HepG2 (cell line): ENCODE data around the gene THSD8. TPM values are rescaled to one million over a fixed set of nuclear protein-coding genes. Genes with fewer than 3 reads are reported as not detected.

ENCODE experiments used
- ATAC-seq: fragments of 200-7000 bp; cut with Tn5 transposase; 3 replicates; pipeline ENCODE4 v1.9.1; 2020; ENCODE audit warnings: mild to moderate bottlenecking, moderate library complexity
- BruUV-seq: library from RNA; stranded (reverse); fragments of 400-500 nt; replicated peaks from 2 replicates; lab custom pipeline; 2021; lab: Mats Ljungman, UMichigan
- CTCF ChIA-PET: fragments of 300-600 bp; formaldehyde crosslinking; extraction: SDS; loops from one replicate; lab custom pipeline; 2021; ENCODE audit warnings: low total read pairs, inconsistent platforms, low intra/inter-chr PET ratio; lab: Yijun Ruan, JAX
- POLR2A ChIA-PET: fragments of 350-600 bp; sonication (Branson Sonifier 250); formaldehyde crosslinking; loops from one replicate; lab custom pipeline; 2020; ENCODE audit warnings: antibody characterized with exemption, inconsistent platforms; lab: Yijun Ruan, JAX
- DNase-seq: peaks from one replicate; pipeline ENCODE4 v3.0.0-alpha.2; 2015; ENCODE audit warnings: low spot score
- FAIRE-seq: peaks from 3 replicates; lab custom pipeline; 2011; peaks lifted over from hg19 to GRCh38; lab: Jason Lieb, UNC
- H2AFZ ChIP-seq: one replicate; pipeline ENCODE4 v1.6.1; 2011; ENCODE audit warnings: low read length, inconsistent platforms
- H3K27ac ChIP-seq: fragments of 300-600 bp; 3 replicates; pipeline ENCODE4 v1.8.0; 2011; ENCODE audit warnings: mixed run types, mild to moderate bottlenecking, mixed read lengths, low read length, inconsistent platforms; ENCODE audit not compliant: insufficient read depth; ENCODE audit errors: extremely low read length
- H3K27me3 ChIP-seq, 2 experiments: fragments of 200-600 bp in 1 of 2; 2 replicates in 1 of 2; 3 replicates in 1 of 2; pipeline versions ENCODE4 v1.6.0 to v1.8.0; 2011; ENCODE audit warnings: low read length in 2 of 2, mild to moderate bottlenecking in 2 of 2, moderate library complexity in 2 of 2, inconsistent platforms in 1 of 2; ENCODE audit not compliant: insufficient read depth in 2 of 2, control insufficient read depth in 1 of 2
- H3K36me3 ChIP-seq, 2 experiments: fragments of 200-600 bp in 1 of 2; replicated peaks in 1 of 2; 2 replicates in 1 of 2; 3 replicates in 1 of 2; pipeline versions ENCODE4 v1.5.1 to v1.8.0; 2011; ENCODE audit warnings: low read length in 2 of 2, inconsistent platforms in 1 of 2; ENCODE audit not compliant: insufficient read depth in 2 of 2, control insufficient read depth in 1 of 2
- H3K4me1 ChIP-seq: 2 replicates; pipeline ENCODE4 v1.5.1; 2012; ENCODE audit warnings: low read length, inconsistent platforms; ENCODE audit not compliant: insufficient read depth
- H3K4me2 ChIP-seq: 2 replicates; pipeline ENCODE4 v1.6.0; 2011; ENCODE audit warnings: low read depth, low read length, inconsistent platforms
- H3K4me3 ChIP-seq, 3 experiments: fragments of 200-600 bp in 1 of 3; sonication (generic), shearing (Covaris generic) in 1 of 3; replicated peaks in 1 of 3; 2 replicates each; pipeline ENCODE4 v1.5.1; 2011 to 2016; ENCODE audit warnings: low read length in 3 of 3, inconsistent platforms in 2 of 3, low read depth in 2 of 3, mild to moderate bottlenecking in 2 of 3, control low read depth in 1 of 3, mixed read lengths in 1 of 3; ENCODE audit not compliant: insufficient read depth in 1 of 3
- H3K79me2 ChIP-seq: one replicate; pipeline ENCODE4 v1.6.1; 2011; ENCODE audit warnings: low read length, inconsistent platforms; ENCODE audit not compliant: insufficient read depth
- H3K9ac ChIP-seq: 2 replicates; pipeline ENCODE4 v1.6.0; 2011; ENCODE audit warnings: mild to moderate bottlenecking, low read depth, low read length, inconsistent platforms; ENCODE audit not compliant: insufficient read depth
- H3K9me3 ChIP-seq: 2 replicates; pipeline ENCODE4 v1.5.1; 2012; ENCODE audit warnings: mild to moderate bottlenecking, low read length
- H4K20me1 ChIP-seq: 2 replicates; pipeline ENCODE4 v1.6.0; 2011; ENCODE audit warnings: inconsistent platforms, mild to moderate bottlenecking, low read length, moderate library complexity; ENCODE audit not compliant: insufficient read depth
- ARID3A ChIP-seq: IDR thresholded peaks from 2 replicates; pipeline ENCODE4 v1.6.1; 2012; ENCODE audit warnings: low read depth, low read length, improper control_type of control experiment
- CTCF ChIP-seq: sonication (generic); formaldehyde crosslinking; IDR thresholded peaks from 2 replicates; pipeline ENCODE4 v1.5.0; 2020; ENCODE audit warnings: mild to moderate bottlenecking, missing genetic modification reagents, moderate library complexity
- DPF2 ChIP-seq: sonication (generic); formaldehyde crosslinking; IDR thresholded peaks from 2 replicates; pipeline ENCODE4 v1.4.0; 2020; ENCODE audit warnings: mild to moderate bottlenecking, low read depth, missing genetic modification reagents, borderline replicate concordance
- HOXA5 ChIP-seq: sonication (generic); formaldehyde crosslinking; IDR thresholded peaks from 2 replicates; pipeline ENCODE4 v1.4.0; 2020; ENCODE audit warnings: missing genetic modification reagents
- IKZF4 ChIP-seq: sonication (generic); formaldehyde crosslinking; IDR thresholded peaks from 2 replicates; pipeline ENCODE4 v1.5.1; 2020; ENCODE audit warnings: borderline replicate concordance, mild to moderate bottlenecking, low read depth, missing genetic modification reagents; ENCODE audit errors: not compliant biosample characterization
- LRRFIP1 ChIP-seq: sonication (generic); formaldehyde crosslinking; conservative IDR thresholded peaks from 2 replicates; pipeline ENCODE4 v1.4.0; 2020; ENCODE audit warnings: missing genetic modification reagents
- MYPOP ChIP-seq: sonication (generic); formaldehyde crosslinking; IDR thresholded peaks from 2 replicates; pipeline ENCODE4 v1.8.1; 2023; ENCODE audit warnings: mild to moderate bottlenecking, moderate library complexity, missing genetic modification reagents
- NBN ChIP-seq: fragments of 450-650 bp; conservative IDR thresholded peaks from 2 replicates; pipeline ENCODE4 v1.6.1; 2017
- RAD51 ChIP-seq: fragments of 450-650 bp; IDR thresholded peaks from 2 replicates; pipeline ENCODE4 v1.6.1; 2016; ENCODE audit warnings: borderline replicate concordance
- RFXAP ChIP-seq: sonication (generic); formaldehyde crosslinking; IDR thresholded peaks from 2 replicates; pipeline ENCODE4 v1.4.0; 2020; ENCODE audit warnings: missing genetic modification reagents, borderline replicate concordance
- SMAD9 ChIP-seq: sonication (generic); formaldehyde crosslinking; IDR thresholded peaks from 2 replicates; pipeline ENCODE4 v1.5.1; 2020; ENCODE audit warnings: mild to moderate bottlenecking, missing genetic modification reagents
- SPEN ChIP-seq: sonication (generic); formaldehyde crosslinking; IDR thresholded peaks from 2 replicates; pipeline ENCODE4 v1.5.1; 2020; ENCODE audit warnings: low read depth, mild to moderate bottlenecking, missing genetic modification reagents
- TBX2 ChIP-seq: sonication (generic); formaldehyde crosslinking; IDR thresholded peaks from 2 replicates; pipeline ENCODE4 v1.5.0; 2020; ENCODE audit warnings: missing genetic modification reagents, mild to moderate bottlenecking, borderline replicate concordance
- ZC3H13 ChIP-seq: sonication (generic); formaldehyde crosslinking; IDR thresholded peaks from 2 replicates; pipeline ENCODE4 v1.8.1; 2023; ENCODE audit warnings: mild to moderate bottlenecking, missing genetic modification reagents, moderate library complexity
- ZFP41 ChIP-seq: sonication (generic); formaldehyde crosslinking; IDR thresholded peaks from 2 replicates; pipeline ENCODE4 v1.4.0; 2020; ENCODE audit warnings: mild to moderate bottlenecking, missing genetic modification reagents, borderline replicate concordance
- ZNF841 ChIP-seq: sonication (generic); formaldehyde crosslinking; IDR thresholded peaks from 2 replicates; pipeline ENCODE4 v1.8.1; 2023; ENCODE audit warnings: missing genetic modification reagents, borderline replicate concordance
- ZSCAN9 ChIP-seq: IDR thresholded peaks from 2 replicates; pipeline ENCODE4 v1.6.1; 2016; ENCODE audit warnings: borderline replicate concordance
- WGBS: methylation state at CpG from one replicate; pipeline ENCODE4 v1.1.6; 2017; ENCODE audit warnings: low lambda C conversion rate; 5-methylcytosine and 5-hydroxymethylcytosine counted together
- in situ Hi-C: cut with HindIII; loops from 2 replicates; pipeline ENCODE4 v1.10.0; 2017; ENCODE audit warnings: low pct_unique_long_range_greater_than_20kb; ENCODE audit not compliant: extremely low pct_ligation_motif_present
- intact Hi-C: fragments of 100-400 bp; cut with micrococcal nuclease; formaldehyde crosslinking; loops from one replicate; pipeline ENCODE4 v1.10.0; 2022; ENCODE audit not compliant: unreplicated experiment
- polyA plus RNA-seq, 8 experiments: library from polyadenylated mRNA; depleted of rRNA in 3 of 8; stranded (reverse) in 7 of 8; unstranded in 1 of 8; fragments of >200 nt; fragmentation: Illumina TruSeq in 4 of 8; extraction: Trizol in 4 of 8; gene quantifications; 2 replicates each; pipeline versions ENCODE4 v1.2.1 to v1.2.3, GENCODE V29; 2011 to 2016; ENCODE audit warnings: low read depth in 4 of 8, missing spikeins in 1 of 8, mixed read lengths in 1 of 8; ENCODE audit not compliant: insufficient read depth in 1 of 8
- total RNA-seq, 5 experiments: library from RNA; depleted of rRNA; stranded (reverse); fragments of >200 nt; fragmentation: Illumina TruSeq; extraction: Trizol; gene quantifications; 2 replicates each; pipeline ENCODE4 v1.2.3, GENCODE V29; 2016; ENCODE audit warnings: low read depth in 1 of 5

The THSD8 gene
- total and polyA plus RNA-seq, 2 of the 13 experiments (the other 11 are each of a cell fraction or from before 2014, with no cell fraction given) = 4.8 to 14.9 TPM

GRCh38 chr19:12784394-12784870 is 17.4 kb upstream of the THSD8 start:
- Histone ChIP-seq H3K36me3 (no peaks in the 10 kb centered on the region), H3K27ac (no peak overlapping the region), H3K79me2 (no peaks in the 10 kb centered on the region), H3K4me2 (peak overlapping the region; percentile 92; the same call in 1 of the 2 replicates), H3K4me3 (0 out of 6 replicates have a peak overlapping the region, but pooled peaks of 1 of the 3 experiments have one; percentile 73), H3K9me3 (no peaks in the 10 kb centered on the region), H3K27me3 (no peaks in the 10 kb centered on the region; a peak in 3 of 5 replicates), H3K4me1 (peaks cover 85% of the 10 kb centered on the region), H3K9ac (no peak overlapping the region), H4K20me1 (no peaks in the 10 kb centered on the region), H2AFZ (no peak overlapping the region)
- BruUV-seq = no TSS peak
- in situ Hi-C loops = no loop called here
- ChIA-PET POLR2A (interaction anchor here (1.0 to 3.9 kb wide), 2 partner anchors 8 to 24 kb away, joined by 3 to 38 read pairs; partner anchors contain the start of gene JUNB), CTCF (no interaction called here)
- WGBS = 4% methylated on average over 10 of the region's 10 CpGs
- no peak for DNase-seq
- intact Hi-C loops = no loop called here
- peak; percentile 4; the same call in 1 of the 3 replicates for ATAC-seq
- no peak for FAIRE-seq
- TF ChIP-seq CTCF (CRISPR knock-in tag) = no peak
- no peak for TF ChIP-seq NBN
- no peak for TF ChIP-seq IKZF4 (CRISPR knock-in tag)
- TF ChIP-seq ZFP41 (CRISPR knock-in tag) = no peak
- TF ChIP-seq TBX2 = no peak
- TF ChIP-seq RAD51 = no peak
- 0 out of 2 replicates have a peak, but pooled peaks have one; percentile 48 for TF ChIP-seq ZC3H13
- TF ChIP-seq DPF2 (CRISPR knock-in tag) = no peak
- 0 out of 2 replicates have a peak, but pooled peaks have one; percentile 21 for TF ChIP-seq SPEN
- no peak for TF ChIP-seq RFXAP (CRISPR knock-in tag)
- no peak for TF ChIP-seq LRRFIP1 (CRISPR knock-in tag)
- TF ChIP-seq MYPOP (CRISPR knock-in tag) = 0 out of 2 replicates have a peak, but pooled peaks have one; percentile 27
- no peak for TF ChIP-seq HOXA5 (CRISPR knock-in tag)
- TF ChIP-seq ARID3A = no peak
- no peak for TF ChIP-seq ZSCAN9 (CRISPR knock-in tag)
- TF ChIP-seq SMAD9 (CRISPR knock-in tag) = no peak
- TF ChIP-seq ZNF841 (CRISPR knock-in tag) = no peak
